RWPE2 (cell line): ENCODE results near the gene JAG2.

Experiments
- ATAC-seq: fragments of 200-7000 bp; cut with Tn5 transposase; 3 replicates; pipeline ENCODE4 v1.9.1; 2021; ENCODE audit warnings: low read depth
- DNase-seq: peaks from one replicate; pipeline ENCODE4 v3.0.0-alpha.2; 2020; ENCODE audit warnings: low spot score
- H3K27ac ChIP-seq: fragments of 450-650 bp; 2 replicates; pipeline ENCODE4 v1.5.1; 2017; ENCODE audit warnings: mild to moderate bottlenecking; ENCODE audit not compliant: poor library complexity, severe bottlenecking
- H3K27me3 ChIP-seq: fragments of 250-450 bp; sonication (Bioruptor Pico); 2 replicates; pipeline ENCODE4 v1.5.1; 2021; ENCODE audit warnings: mild to moderate bottlenecking, moderate library complexity; ENCODE audit not compliant: insufficient read depth, poor library complexity, severe bottlenecking
- H3K36me3 ChIP-seq: fragments of 250-450 bp; sonication (Bioruptor Pico); 2 replicates; pipeline ENCODE4 v1.5.1; 2020; ENCODE audit warnings: low read depth, mild to moderate bottlenecking, moderate library complexity
- H3K4me1 ChIP-seq: fragments of 250-450 bp; sonication (Bioruptor Pico); 2 replicates; pipeline ENCODE4 v1.5.1; 2021; ENCODE audit warnings: mild to moderate bottlenecking, moderate library complexity; ENCODE audit not compliant: insufficient read depth, poor library complexity, severe bottlenecking
- H3K4me3 ChIP-seq: fragments of 250-450 bp; sonication (Bioruptor Pico); 2 replicates; pipeline ENCODE4 v1.5.1; 2021; ENCODE audit warnings: mild to moderate bottlenecking, moderate library complexity; ENCODE audit not compliant: severe bottlenecking
- H3K9me3 ChIP-seq: fragments of 250-450 bp; sonication (Bioruptor Pico); 2 replicates; pipeline ENCODE4 v1.5.1; 2021; ENCODE audit warnings: mild to moderate bottlenecking, moderate library complexity; ENCODE audit not compliant: severe bottlenecking
- CTCF ChIP-seq: fragments of 450-650 bp; IDR thresholded peaks from one replicate; pipeline ENCODE4 v1.5.1; 2017; ENCODE audit warnings: mild to moderate bottlenecking, moderate library complexity; ENCODE audit not compliant: poor library complexity, severe bottlenecking

JAG2 gene

GRCh38 chr14:105139212-105139825 is 29.3 kb downstream of the JAG2 start:
- no peak for TF ChIP-seq CTCF
- DNase-seq: peak; percentile 66
- Histone ChIP-seq H3K27me3 (no peaks in the 10 kb centered on the region), H3K9me3 (peaks cover 4% of the 10 kb centered on the region), H3K4me1 (no peaks in the 10 kb centered on the region), H3K36me3 (peaks cover 22% of the 10 kb centered on the region), H3K4me3 (no peak overlapping the region), H3K27ac (no peak overlapping the region)
- ATAC-seq: 0 out of 3 replicates have a peak, but pooled peaks have one; percentile 8

DNA sequence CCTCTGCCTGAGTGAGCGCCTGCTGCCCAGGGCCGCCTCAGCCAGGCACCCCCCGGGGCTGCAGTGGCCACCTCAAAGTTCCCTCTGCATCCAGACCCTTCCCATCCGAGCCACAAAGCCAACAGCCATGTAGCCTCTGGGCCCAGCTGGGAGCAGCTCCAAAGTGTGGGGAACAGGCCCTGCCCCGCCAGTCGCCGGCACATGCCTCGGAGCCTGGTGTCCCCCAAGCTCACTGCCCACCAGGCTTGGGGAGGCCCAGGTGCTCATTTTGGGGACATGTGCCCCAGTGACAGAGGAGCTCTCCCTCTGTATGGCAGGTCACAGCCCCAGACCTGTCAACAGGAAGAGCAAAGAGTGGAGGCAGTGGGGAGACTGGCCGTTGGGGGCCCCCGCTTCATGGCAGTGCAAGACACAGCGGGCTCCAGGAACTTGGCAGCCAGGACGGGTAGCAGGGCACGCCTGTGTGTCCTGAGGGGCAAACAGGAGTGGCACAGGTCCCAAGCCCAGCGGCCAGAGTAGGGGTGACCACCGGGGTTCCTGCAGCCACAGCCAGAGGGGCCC is 29.9 kb downstream of the JAG2 start:
- DNase-seq (peak; percentile 69), ATAC-seq (no peak)
- no peak overlapping the region for H3K27ac ChIP-seq
- no peak for TF ChIP-seq CTCF
- H3K9me3 ChIP-seq: peaks cover 4% of the 10 kb centered on the region
- no peaks in the 10 kb centered on the region for H3K27me3 ChIP-seq
- H3K4me1 ChIP-seq: no peaks in the 10 kb centered on the region
- H3K36me3 ChIP-seq: peaks cover 22% of the 10 kb centered on the region
- H3K4me3 ChIP-seq: no peak overlapping the region

DNA sequence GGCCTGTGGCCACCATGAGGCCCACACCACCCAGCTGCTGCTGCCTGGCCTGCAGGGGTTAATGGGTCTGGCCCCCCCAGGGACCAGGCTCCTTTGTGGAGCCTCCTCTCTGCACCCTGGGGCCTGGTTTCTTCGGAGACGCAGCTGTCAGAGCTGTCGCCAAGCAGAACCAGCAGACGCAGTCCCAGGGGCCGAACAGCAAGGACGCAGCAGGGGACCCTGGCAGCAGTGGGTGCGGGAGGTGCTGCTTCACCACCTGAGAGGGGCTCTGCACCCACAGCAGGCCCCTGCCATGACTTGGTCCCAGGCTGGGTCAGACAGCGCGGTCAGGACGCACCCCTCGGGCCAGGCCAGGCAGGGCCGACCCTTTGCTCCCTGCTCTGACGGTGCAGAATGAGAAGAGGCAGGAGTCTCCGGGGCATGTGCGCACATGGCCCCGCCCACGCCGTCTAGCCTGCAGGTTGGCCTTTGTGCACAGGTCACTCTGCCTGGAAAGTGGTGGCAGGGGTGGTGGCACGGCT is 30.5 kb downstream of the JAG2 start:
- Histone ChIP-seq H3K27me3 (no peaks in the 10 kb centered on the region), H3K9me3 (peaks cover 4% of the 10 kb centered on the region), H3K4me3 (no peak overlapping the region), H3K36me3 (peaks cover 22% of the 10 kb centered on the region), H3K4me1 (no peaks in the 10 kb centered on the region), H3K27ac (no peak overlapping the region)
- DNase-seq: peak; percentile 63
- TF ChIP-seq CTCF: no peak
- no peak for ATAC-seq

DNA sequence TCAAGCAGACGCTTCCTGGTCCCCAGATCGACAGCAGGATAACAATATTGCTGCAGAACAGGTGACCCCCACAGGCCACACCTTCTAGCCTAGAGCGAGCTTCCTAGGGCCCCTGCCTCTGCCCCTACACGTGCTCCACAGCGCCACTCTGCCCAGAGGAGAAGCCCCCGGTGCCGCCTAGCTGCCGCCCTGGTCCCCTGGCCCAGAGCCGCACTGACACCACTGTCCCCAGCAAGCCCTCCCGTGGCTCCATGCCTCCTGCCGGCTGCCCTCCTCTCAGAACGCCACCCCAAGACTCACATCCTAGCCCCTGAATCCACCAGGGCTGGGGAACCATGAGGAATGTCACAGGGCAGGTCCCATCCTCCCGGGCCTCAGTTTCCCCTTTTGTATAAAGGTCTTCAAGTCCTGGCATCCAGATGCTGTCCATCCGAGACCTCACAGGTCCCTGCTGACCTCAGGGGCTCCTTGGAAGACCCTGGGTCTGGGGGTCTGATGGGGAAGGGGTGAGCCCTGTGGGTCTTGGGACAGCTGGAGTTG is 31.0 kb downstream of the JAG2 start:
- H3K4me1 ChIP-seq: no peaks in the 10 kb centered on the region
- TF ChIP-seq CTCF: no peak
- ATAC-seq (no peak), DNase-seq (peak; percentile 66)
- H3K4me3 ChIP-seq: no peak overlapping the region
- H3K36me3 ChIP-seq: peaks cover 22% of the 10 kb centered on the region
- peaks cover 4% of the 10 kb centered on the region for H3K9me3 ChIP-seq
- H3K27me3 ChIP-seq: no peaks in the 10 kb centered on the region
- H3K27ac ChIP-seq: no peak overlapping the region
